ENCODE measurements around the gene ZMYND8.
A peak's percentile ranks its signal among the peaks of the same experiment; 100 is the strongest.
"Not testable (repeated sequence)": the region's sequence is repeated elsewhere in the genome, so short reads cannot be mapped to it uniquely, and the experiment has no call there.

The ZMYND8 gene

GRCh38 chr20:47201074-47201730 lies 155.3 kb downstream of the ZMYND8 start:
- no peak for DNase-seq

- no peak for DNase-seq
These were observed 157.4 kb downstream of the ZMYND8 start for GRCh38 chr20:47198996-47199552.

GRCh38 chr20:47198254-47198671 lies 158.2 kb downstream of the ZMYND8 start:
- no peak for DNase-seq

GRCh38 chr20:47196091-47197081 lies 160.1 kb downstream of the ZMYND8 start:
- peak; percentile 37 to 43 for DNase-seq

- DNase-seq, result no peak
These were observed 160.9 kb downstream of the ZMYND8 start for GRCh38 chr20:47195573-47195972.

- DNase-seq, result no peak
These were observed 164.5 kb downstream of the ZMYND8 start for GRCh38 chr20:47191956-47192355.

GRCh38 chr20:47191074-47191673 lies 165.3 kb downstream of the ZMYND8 start:
- no peak for DNase-seq

GRCh38 chr20:47189060-47189459 lies 167.4 kb downstream of the ZMYND8 start:
- no peak for DNase-seq

- DNase-seq, result no peak
These were observed 168.0 kb downstream of the ZMYND8 start for GRCh38 chr20:47188540-47188939.

- DNase-seq, result no peak
These were observed 168.9 kb downstream of the ZMYND8 start for GRCh38 chr20:47187450-47188195.

- no peak for DNase-seq
These were observed 173.1 kb downstream of the ZMYND8 start for GRCh38 chr20:47183367-47183766.

- peak; percentile 9 to 44 for DNase-seq
These were observed 175.2 kb downstream of the ZMYND8 start for GRCh38 chr20:47181056-47181862.

- no peak for DNase-seq
These were observed 177.2 kb downstream of the ZMYND8 start for GRCh38 chr20:47179267-47179666.

GRCh38 chr20:47178851-47179250 lies 177.6 kb downstream of the ZMYND8 start:
- DNase-seq, result no peak

- DNase-seq, result no peak
These were observed 178.2 kb downstream of the ZMYND8 start for GRCh38 chr20:47178277-47178676.

- not testable (repeated sequence) for DNase-seq
These were observed 180.3 kb downstream of the ZMYND8 start for GRCh38 chr20:47176217-47176616.

- no peak for DNase-seq
These were observed 181.0 kb downstream of the ZMYND8 start for GRCh38 chr20:47175493-47175892.

GRCh38 chr20:47174456-47175243 lies 181.8 kb downstream of the ZMYND8 start:
- no peak for DNase-seq

GRCh38 chr20:47173596-47174216 lies 182.8 kb downstream of the ZMYND8 start:
- no peak for DNase-seq

- DNase-seq, result no peak
These were observed 183.9 kb downstream of the ZMYND8 start for GRCh38 chr20:47172579-47172978.
